GM23338 (cell line): ENCODE results near the gene ATP8A2.

Experiments
- CREB1 ChIP-seq: fragments of 250-450 bp; sonication (Bioruptor Pico); IDR thresholded peaks from 2 replicates; pipeline ENCODE4 v1.5.0; 2020; ENCODE audit warnings: low read depth, mild to moderate bottlenecking, moderate library complexity
- CTCF ChIP-seq, 2 experiments: fragments of 200-600 bp in 1 of 2; sonication (generic) in 1 of 2; conservative IDR thresholded peaks; 2 replicates each; pipeline versions ENCODE4 v1.5.1 to v1.6.1; 2016 to 2017; ENCODE audit warnings: antibody characterized with exemption in 2 of 2, low read depth in 2 of 2, mild to moderate bottlenecking in 2 of 2, moderate library complexity in 1 of 2
- ETS1 ChIP-seq: IDR thresholded peaks from 2 replicates; pipeline ENCODE4 v1.6.1; 2016; ENCODE audit warnings: antibody characterized with exemption
- EZH2 ChIP-seq: fragments of 200-600 bp; sonication (generic); IDR thresholded peaks from one replicate; pipeline ENCODE4 v1.8.0; 2017; ENCODE audit warnings: antibody characterized with exemption, mild to moderate bottlenecking, low read depth; ENCODE audit not compliant: unreplicated experiment
- EZH2phosphoT487 ChIP-seq: fragments of 200-600 bp; sonication (generic); IDR thresholded peaks from one replicate; pipeline ENCODE4 v1.8.1; 2018; ENCODE audit warnings: antibody characterized with exemption; ENCODE audit not compliant: unreplicated experiment
- JUNB ChIP-seq: IDR thresholded peaks from one replicate; pipeline ENCODE4 v1.6.1; 2016; ENCODE audit warnings: antibody characterized with exemption; ENCODE audit not compliant: unreplicated experiment
- POLR2AphosphoS5 ChIP-seq: IDR thresholded peaks from 2 replicates; pipeline ENCODE4 v1.6.1; 2016; ENCODE audit warnings: antibody characterized with exemption, low read depth
- REST ChIP-seq: IDR thresholded peaks from one replicate; pipeline ENCODE4 v1.6.1; 2018; ENCODE audit warnings: antibody characterized with exemption; ENCODE audit not compliant: unreplicated experiment

- no peak for TF ChIP-seq CTCF (conservative IDR thresholded peaks at IDR 0.05; ENCODE audit: low read depth in 2 of 2)
- TF ChIP-seq POLR2AphosphoS5, result no peak
- no peak for TF ChIP-seq REST
- no peak for TF ChIP-seq EZH2
- no peak for TF ChIP-seq CREB1 (CRISPR knock-in tag)
- TF ChIP-seq ETS1, result no peak
- TF ChIP-seq JUNB, result no peak
- no peak for TF ChIP-seq EZH2phosphoT487
These were observed 90.7 kb downstream of the ATP8A2 start for GRCh38 chr13:25462301-25463125.
